NB4 (cell line): ENCODE data around the gene SNTB2.

Experiments used
- DNase-seq: peaks from one replicate; pipeline ENCODE4 v3.0.0; 2010; ENCODE audit warnings: low read depth
- H3K4me3 ChIP-seq: one replicate; pipeline ENCODE4 v1.5.1; 2011; ENCODE audit warnings: mild to moderate bottlenecking, low read depth, low read length, moderate library complexity
- CTCF ChIP-seq: IDR thresholded peaks from one replicate; pipeline ENCODE4 v1.5.1; 2012; ENCODE audit warnings: low read depth, low read length
- MAX ChIP-seq: IDR thresholded peaks from 2 replicates; pipeline ENCODE4 v1.6.1; 2011; ENCODE audit warnings: low read depth, low read length
- MYC ChIP-seq: IDR thresholded peaks from 2 replicates; pipeline ENCODE4 v1.6.1; 2011; ENCODE audit warnings: low read depth, low read length
- POLR2A ChIP-seq: IDR thresholded peaks from 2 replicates; pipeline ENCODE4 v1.6.1; 2011; ENCODE audit warnings: mild to moderate bottlenecking; ENCODE audit not compliant: insufficient read length; ENCODE audit errors: extremely low read depth

SNTB2 gene

GRCh38 chr16:69239851-69240250 is 52.9 kb downstream of the SNTB2 start:
- no peak overlapping the region for H3K4me3 ChIP-seq
- no peak for DNase-seq
- no peak for TF ChIP-seq MAX
- no peak for TF ChIP-seq MYC
- no peak for TF ChIP-seq CTCF
- TF ChIP-seq POLR2A = no peak

DNA sequence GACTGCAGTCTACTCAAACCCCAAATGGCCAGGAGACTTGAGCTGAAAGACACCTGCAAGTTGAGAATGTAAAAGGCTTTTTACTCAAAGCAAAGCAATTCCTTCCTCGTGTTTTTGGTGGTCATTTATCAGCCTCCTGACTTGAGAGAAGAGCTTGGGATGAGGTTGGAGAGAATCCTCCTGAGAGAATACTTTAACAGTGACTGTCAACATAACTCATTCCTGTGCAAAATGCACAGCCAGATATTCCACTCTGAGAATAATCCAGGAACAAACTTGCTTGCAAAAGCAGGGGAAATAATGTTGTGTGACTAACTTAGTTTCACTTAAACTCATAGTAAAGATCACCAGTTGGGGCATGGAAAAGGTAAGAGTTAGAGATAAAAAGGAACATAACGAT is 53.4 kb downstream of the SNTB2 start:
- TF ChIP-seq POLR2A = no peak
- TF ChIP-seq MAX = no peak
- no peak for TF ChIP-seq MYC
- no peak for TF ChIP-seq CTCF
- no peak overlapping the region for H3K4me3 ChIP-seq
- no peak for DNase-seq

DNA sequence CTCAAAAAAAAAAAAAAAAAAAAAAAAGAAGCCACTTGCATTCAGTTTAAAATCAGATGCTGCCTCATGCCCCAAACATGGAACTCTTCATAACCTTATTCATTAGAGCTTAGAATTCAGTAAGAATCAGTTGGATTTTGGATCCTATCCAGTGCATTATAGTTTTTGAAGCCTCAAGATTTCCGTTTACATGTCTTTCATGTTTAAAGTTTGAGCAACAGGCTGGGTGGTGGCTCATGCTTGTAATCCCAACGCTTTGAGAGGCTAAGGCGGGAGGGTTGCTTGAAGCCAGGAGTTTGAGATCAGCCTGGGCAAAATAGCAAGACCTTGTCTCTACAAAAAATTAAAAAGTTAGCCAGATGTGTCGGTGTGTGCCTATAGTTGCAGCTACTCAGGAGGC is 55.0 kb downstream of the SNTB2 start:
- no peak for DNase-seq
- TF ChIP-seq MAX (no peak), POLR2A (no peak), MYC (no peak), CTCF (no peak)
- no peak overlapping the region for H3K4me3 ChIP-seq

GRCh38 chr16:69243479-69243878 is 56.5 kb downstream of the SNTB2 start:
- no peak overlapping the region for H3K4me3 ChIP-seq
- no peak for TF ChIP-seq POLR2A
- TF ChIP-seq CTCF = no peak
- no peak for TF ChIP-seq MYC
- no peak for TF ChIP-seq MAX
- no peak for DNase-seq

DNA sequence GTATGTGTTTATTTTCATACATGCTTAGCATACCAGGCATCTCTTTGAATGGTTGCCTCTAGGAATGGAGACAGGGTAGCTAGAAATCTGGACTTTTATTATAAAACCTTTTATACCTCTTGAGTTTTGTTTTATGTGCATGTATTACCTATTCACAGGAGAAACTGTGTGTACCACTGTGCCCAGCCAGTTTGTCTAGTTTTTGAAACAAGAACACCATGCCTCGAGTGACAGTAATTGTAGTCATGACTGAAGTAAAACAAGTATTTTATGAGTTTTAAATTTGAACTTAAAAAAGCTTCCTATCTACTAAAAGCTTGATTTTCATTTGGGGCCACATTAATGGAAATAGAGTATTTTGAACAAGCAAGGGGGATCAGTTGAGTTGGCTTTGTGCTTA is 57.4 kb downstream of the SNTB2 start:
- H3K4me3 ChIP-seq = no peak overlapping the region
- TF ChIP-seq CTCF (no peak), MAX (no peak), POLR2A (no peak)
- no peak for DNase-seq

DNA sequence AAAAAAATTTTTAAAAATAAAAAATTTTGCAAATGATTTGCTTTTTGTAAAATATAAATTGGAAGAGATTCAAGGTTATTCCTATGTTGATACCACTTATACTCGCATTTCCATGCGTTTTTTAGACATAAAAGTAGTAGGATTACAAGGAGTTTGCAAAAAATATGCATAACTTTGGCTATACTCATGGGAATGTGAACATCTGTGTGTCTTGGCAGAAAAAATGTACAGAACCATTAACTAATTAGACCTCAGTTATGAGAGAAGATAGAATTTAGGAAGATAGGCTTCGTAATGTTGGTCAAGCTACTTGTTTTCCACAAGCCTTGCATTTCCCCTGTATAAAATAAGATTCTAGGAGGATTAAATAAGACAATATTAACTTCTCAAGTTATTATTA is 63.1 kb downstream of the SNTB2 start:
- no peak for TF ChIP-seq POLR2A
- TF ChIP-seq MYC = no peak
- TF ChIP-seq MAX = no peak
- TF ChIP-seq CTCF = no peak
- H3K4me3 ChIP-seq = no peak overlapping the region
- no peak for DNase-seq
